Activated naive CD4-positive, alpha-beta T cell treated with anti-CD3 and anti-CD28 coated beads, Interleukin-2, amount 50 U/mL, for 24 hours (primary cell): ENCODE data around the gene CDH26.
"Not testable (repeated sequence)": the region's sequence is repeated elsewhere in the genome, so short reads cannot be mapped to it uniquely, and the experiment has no call there.

Experiments
- H3K27ac Mint-ChIP-seq: one replicate; pipeline ENCODE4 v1.8.0; 2021; ENCODE audit warnings: mild to moderate bottlenecking, mixed read lengths
- H3K27me3 Mint-ChIP-seq: one replicate; pipeline ENCODE4 v1.8.0; 2021; ENCODE audit warnings: mixed read lengths
- H3K36me3 Mint-ChIP-seq: one replicate; pipeline ENCODE4 v1.8.0; 2021; ENCODE audit warnings: mixed read lengths
- H3K4me1 Mint-ChIP-seq: one replicate; pipeline ENCODE4 v1.8.0; 2021; ENCODE audit warnings: mixed read lengths
- H3K4me3 Mint-ChIP-seq: one replicate; pipeline ENCODE4 v1.8.0; 2021; ENCODE audit warnings: mild to moderate bottlenecking, mixed read lengths
- H3K9me3 Mint-ChIP-seq: one replicate; pipeline ENCODE4 v1.8.0; 2021; ENCODE audit warnings: mixed read lengths

CDH26 gene

GRCh38 chr20:60036746-60037499 is 78.7 kb downstream of the CDH26 start:
- Mint-ChIP-seq H3K9me3 (no peaks in the 10 kb centered on the region), H3K36me3 (no peaks in the 10 kb centered on the region), H3K27ac (no peak overlapping the region), H3K4me1 (no peaks in the 10 kb centered on the region), H3K4me3 (no peak overlapping the region), H3K27me3 (no peaks in the 10 kb centered on the region)

GRCh38 chr20:60038400-60039008 is 80.3 kb downstream of the CDH26 start:
- H3K36me3 Mint-ChIP-seq = no peaks in the 10 kb centered on the region
- no peak overlapping the region for H3K4me3 Mint-ChIP-seq
- H3K9me3 Mint-ChIP-seq = no peaks in the 10 kb centered on the region
- H3K27me3 Mint-ChIP-seq = no peaks in the 10 kb centered on the region
- no peaks in the 10 kb centered on the region for H3K4me1 Mint-ChIP-seq
- peak overlapping the region; percentile 30 for H3K27ac Mint-ChIP-seq

- no peaks in the 10 kb centered on the region for H3K9me3 Mint-ChIP-seq
- no peaks in the 10 kb centered on the region for H3K36me3 Mint-ChIP-seq
Measured at GRCh38 chr20:60039526-60039925, 81.3 kb downstream of the CDH26 start.

GRCh38 chr20:60040471-60041162 is 82.4 kb downstream of the CDH26 start:
- Mint-ChIP-seq H3K4me1 (no peaks in the 10 kb centered on the region), H3K27me3 (no peaks in the 10 kb centered on the region), H3K4me3 (no peak overlapping the region), H3K27ac (no peak overlapping the region), H3K36me3 (no peaks in the 10 kb centered on the region), H3K9me3 (no peaks in the 10 kb centered on the region)

More at GRCh38 chr20:60039526-60039925, 81.3 kb downstream of the CDH26 start:
- Mint-ChIP-seq H3K27ac (no peak overlapping the region), H3K27me3 (no peaks in the 10 kb centered on the region), H3K4me1 (no peaks in the 10 kb centered on the region), H3K4me3 (no peak overlapping the region)

GRCh38 chr20:60041436-60042165 is 83.4 kb downstream of the CDH26 start:
- not testable (repeated sequence) for H3K4me3 Mint-ChIP-seq, H3K36me3 Mint-ChIP-seq, H3K4me1 Mint-ChIP-seq, H3K27ac Mint-ChIP-seq, H3K27me3 Mint-ChIP-seq, H3K9me3 Mint-ChIP-seq

- no peaks in the 10 kb centered on the region for H3K27me3 Mint-ChIP-seq
- no peaks in the 10 kb centered on the region for H3K9me3 Mint-ChIP-seq
- H3K27ac Mint-ChIP-seq = no peak overlapping the region
- H3K36me3 Mint-ChIP-seq = no peaks in the 10 kb centered on the region
- H3K4me3 Mint-ChIP-seq = no peak overlapping the region
- no peaks in the 10 kb centered on the region for H3K4me1 Mint-ChIP-seq
Measured at GRCh38 chr20:60043435-60043834, 85.2 kb downstream of the CDH26 start.

GRCh38 chr20:60046011-60046413 is 87.8 kb downstream of the CDH26 start:
- H3K27ac Mint-ChIP-seq = no peak overlapping the region
- no peaks in the 10 kb centered on the region for H3K9me3 Mint-ChIP-seq
- H3K27me3 Mint-ChIP-seq = no peaks in the 10 kb centered on the region
- H3K4me3 Mint-ChIP-seq = no peak overlapping the region
- H3K4me1 Mint-ChIP-seq = no peaks in the 10 kb centered on the region
- no peaks in the 10 kb centered on the region for H3K36me3 Mint-ChIP-seq

GRCh38 chr20:60046436-60046835 is 88.2 kb downstream of the CDH26 start:
- no peaks in the 10 kb centered on the region for H3K27me3 Mint-ChIP-seq
- no peaks in the 10 kb centered on the region for H3K9me3 Mint-ChIP-seq
- H3K4me3 Mint-ChIP-seq = no peak overlapping the region
- no peak overlapping the region for H3K27ac Mint-ChIP-seq
- H3K4me1 Mint-ChIP-seq = no peaks in the 10 kb centered on the region
- H3K36me3 Mint-ChIP-seq = no peaks in the 10 kb centered on the region

- no peak overlapping the region for H3K27ac Mint-ChIP-seq
- H3K36me3 Mint-ChIP-seq = no peaks in the 10 kb centered on the region
- H3K4me3 Mint-ChIP-seq = no peak overlapping the region
- no peaks in the 10 kb centered on the region for H3K4me1 Mint-ChIP-seq
- H3K27me3 Mint-ChIP-seq = no peaks in the 10 kb centered on the region
- H3K9me3 Mint-ChIP-seq = no peaks in the 10 kb centered on the region
Measured at GRCh38 chr20:60046860-60047259, 88.6 kb downstream of the CDH26 start.

- Mint-ChIP-seq H3K36me3 (no peaks in the 10 kb centered on the region), H3K4me3 (no peak overlapping the region), H3K27me3 (no peaks in the 10 kb centered on the region), H3K4me1 (peaks cover 3% of the 10 kb centered on the region), H3K27ac (peak overlapping the region; percentile 39), H3K9me3 (no peaks in the 10 kb centered on the region)
Measured at GRCh38 chr20:60048634-60049521, 90.7 kb downstream of the CDH26 start.

- no peak overlapping the region for H3K4me3 Mint-ChIP-seq
- H3K27me3 Mint-ChIP-seq = no peaks in the 10 kb centered on the region
- H3K4me1 Mint-ChIP-seq = peaks cover 5% of the 10 kb centered on the region
- no peaks in the 10 kb centered on the region for H3K9me3 Mint-ChIP-seq
- no peaks in the 10 kb centered on the region for H3K36me3 Mint-ChIP-seq
- no peak overlapping the region for H3K27ac Mint-ChIP-seq
Measured at GRCh38 chr20:60049601-60050000, 91.4 kb downstream of the CDH26 start.

- Mint-ChIP-seq H3K36me3 (no peaks in the 10 kb centered on the region), H3K27ac (no peak overlapping the region), H3K9me3 (no peaks in the 10 kb centered on the region), H3K4me1 (peaks cover 13% of the 10 kb centered on the region), H3K4me3 (no peak overlapping the region), H3K27me3 (no peaks in the 10 kb centered on the region)
Measured at GRCh38 chr20:60050193-60050947, 92.1 kb downstream of the CDH26 start.

- Mint-ChIP-seq H3K27ac (no peak overlapping the region), H3K9me3 (no peaks in the 10 kb centered on the region), H3K27me3 (no peaks in the 10 kb centered on the region), H3K36me3 (no peaks in the 10 kb centered on the region), H3K4me1 (peaks cover 28% of the 10 kb centered on the region), H3K4me3 (no peak overlapping the region)
Measured at GRCh38 chr20:60051911-60052310, 93.7 kb downstream of the CDH26 start.

GRCh38 chr20:60052322-60052721 is 94.1 kb downstream of the CDH26 start:
- Mint-ChIP-seq H3K27ac (no peak overlapping the region), H3K27me3 (no peaks in the 10 kb centered on the region), H3K4me1 (peaks cover 32% of the 10 kb centered on the region), H3K36me3 (no peaks in the 10 kb centered on the region), H3K4me3 (no peak overlapping the region), H3K9me3 (no peaks in the 10 kb centered on the region)
